8988T (cell line): Measurements from ENCODE around the gene KRT78.

ENCODE experiments used
- DNase-seq: peaks from one replicate; pipeline ENCODE4 v3.0.0; 2011

The KRT78 gene

GRCh38 chr12:52822771-52823510, 25.9 kb downstream of the KRT78 start:
- DNase-seq: no peak

GRCh38 chr12:52821826-52822660, 26.8 kb downstream of the KRT78 start:
- DNase-seq: no peak

- DNase-seq: no peak
These were observed 27.6 kb downstream of the KRT78 start for GRCh38 chr12:52821071-52821730.

GRCh38 chr12:52820521-52820920, 28.3 kb downstream of the KRT78 start:
- DNase-seq: no peak

GRCh38 chr12:52819731-52820510, 28.9 kb downstream of the KRT78 start:
- no peak for DNase-seq

GRCh38 chr12:52818887-52819420, 29.8 kb downstream of the KRT78 start:
- DNase-seq: no peak

- DNase-seq: no peak
These were observed 30.4 kb downstream of the KRT78 start for GRCh38 chr12:52818388-52818787.

- no peak for DNase-seq
These were observed 31.0 kb downstream of the KRT78 start for GRCh38 chr12:52817699-52818238.

GRCh38 chr12:52817003-52817698, 31.6 kb downstream of the KRT78 start:
- no peak for DNase-seq

- no peak for DNase-seq
These were observed 32.9 kb downstream of the KRT78 start for GRCh38 chr12:52815676-52816588.

- DNase-seq: no peak
These were observed 33.6 kb downstream of the KRT78 start for GRCh38 chr12:52815161-52815560.

- DNase-seq: no peak
These were observed 34.1 kb downstream of the KRT78 start for GRCh38 chr12:52814710-52815155.

GRCh38 chr12:52813885-52814709, 34.7 kb downstream of the KRT78 start, which contains the start of gene KRT4:
TSS of gene KRT4 (minus strand) at chr12:52814116. CDS start at chr12:52814058, 58 bp downstream.
- no peak for DNase-seq

- no peak for DNase-seq
These were observed 35.5 kb downstream of the KRT78 start for GRCh38 chr12:52813203-52813819.

- DNase-seq: no peak
These were observed 36.0 kb downstream of the KRT78 start for GRCh38 chr12:52812749-52813148.

GRCh38 chr12:52812073-52812400, 36.8 kb downstream of the KRT78 start:
- DNase-seq: no peak

- DNase-seq: no peak
These were observed 37.4 kb downstream of the KRT78 start for GRCh38 chr12:52811191-52812072.

- DNase-seq: no peak
These were observed 38.2 kb downstream of the KRT78 start for GRCh38 chr12:52810554-52810953.
